WTC11 (cell line): ENCODE measurements around the gene NBEA. TPM values are rescaled to one million over a fixed set of nuclear protein-coding genes. Genes with fewer than 3 reads are reported as not detected.

Experiments
- ATAC-seq: fragments of 200-7000 bp; cut with Tn5 transposase; 2 replicates; pipeline ENCODE4 v1.10.0; 2021; ENCODE audit warnings: mild to moderate bottlenecking, moderate library complexity
- CTCF ChIA-PET: fragments of 300-600 bp; sonication (Branson Sonifier 250); formaldehyde crosslinking; loops from one replicate; lab custom pipeline; 2021; ENCODE audit warnings: antibody characterized with exemption; lab: Charles Lee
- POLR2A ChIA-PET: fragments of 350-600 bp; sonication (Branson Sonifier 250); formaldehyde crosslinking; loops from one replicate; lab custom pipeline; 2021; ENCODE audit warnings: antibody characterized with exemption; lab: Charles Lee
- DNase-seq: peaks from one replicate; pipeline ENCODE4 v3.0.0; 2021; ENCODE audit warnings: low spot score
- H3K27ac Mint-ChIP-seq: 2 replicates; pipeline ENCODE4 v1.8.0; 2021; ENCODE audit warnings: mixed read lengths
- H3K27me3 Mint-ChIP-seq: 2 replicates; pipeline ENCODE4 v1.8.0; 2021; ENCODE audit warnings: low read depth, mild to moderate bottlenecking, moderate library complexity, mixed read lengths
- H3K36me3 Mint-ChIP-seq: 2 replicates; pipeline ENCODE4 v1.8.0; 2021; ENCODE audit warnings: mixed read lengths
- H3K4me1 Mint-ChIP-seq: 2 replicates; pipeline ENCODE4 v1.8.0; 2022; ENCODE audit warnings: mixed read lengths
- H3K4me3 Mint-ChIP-seq: 2 replicates; pipeline ENCODE4 v1.8.0; 2021; ENCODE audit warnings: mild to moderate bottlenecking, moderate library complexity, mixed read lengths
- H3K9me3 Mint-ChIP-seq: 2 replicates; pipeline ENCODE4 v1.8.0; 2021; ENCODE audit warnings: mixed read lengths
- ATF6 ChIP-seq: sonication (generic); formaldehyde crosslinking; IDR thresholded peaks from 2 replicates; pipeline ENCODE4 v1.8.1; 2023; ENCODE audit warnings: mild to moderate bottlenecking, missing genetic modification reagents
- CBFB ChIP-seq: sonication (generic); formaldehyde crosslinking; IDR thresholded peaks from 2 replicates; pipeline ENCODE4 v1.8.1; 2022; ENCODE audit warnings: mild to moderate bottlenecking, low read depth, missing genetic modification reagents
- CREM ChIP-seq: sonication (generic); formaldehyde crosslinking; IDR thresholded peaks from 2 replicates; pipeline ENCODE4 v1.8.1; 2022; ENCODE audit warnings: mild to moderate bottlenecking, missing genetic modification reagents, moderate library complexity
- CTCF ChIP-seq: fragments of 200-600 bp; IDR thresholded peaks from 2 replicates; pipeline ENCODE4 v1.8.0; 2022; ENCODE audit warnings: antibody characterized with exemption
- ESRRA ChIP-seq: sonication (generic); formaldehyde crosslinking; IDR thresholded peaks from 2 replicates; pipeline ENCODE4 v1.8.1; 2022; ENCODE audit warnings: mild to moderate bottlenecking, missing genetic modification reagents, borderline replicate concordance
- FOXK1 ChIP-seq: sonication (generic); formaldehyde crosslinking; IDR thresholded peaks from 2 replicates; pipeline ENCODE4 v1.8.0; 2022; ENCODE audit warnings: mild to moderate bottlenecking, moderate library complexity, missing genetic modification reagents
- FOXP1 ChIP-seq: sonication (generic); formaldehyde crosslinking; IDR thresholded peaks from 2 replicates; pipeline ENCODE4 v1.8.0; 2022; ENCODE audit warnings: missing genetic modification reagents, mild to moderate bottlenecking, moderate library complexity, borderline replicate concordance
- GABPB1 ChIP-seq: sonication (generic); formaldehyde crosslinking; IDR thresholded peaks from 2 replicates; pipeline ENCODE4 v1.8.1; 2023; ENCODE audit warnings: mild to moderate bottlenecking, missing genetic modification reagents
- GTF2I ChIP-seq: fragments of 250-450 bp; sonication (Bioruptor Pico); conservative IDR thresholded peaks from 2 replicates; pipeline ENCODE4 v1.4.0; 2021; ENCODE audit warnings: mild to moderate bottlenecking
- KAT7 ChIP-seq: sonication (generic); formaldehyde crosslinking; IDR thresholded peaks from 2 replicates; pipeline ENCODE4 v1.8.1; 2023; ENCODE audit warnings: missing genetic modification reagents, mild to moderate bottlenecking, borderline replicate concordance
- MAX ChIP-seq: sonication (generic); formaldehyde crosslinking; IDR thresholded peaks from 2 replicates; pipeline ENCODE4 v1.8.0; 2022; ENCODE audit warnings: mild to moderate bottlenecking, missing genetic modification reagents
- PREB ChIP-seq: sonication (generic); formaldehyde crosslinking; IDR thresholded peaks from 2 replicates; pipeline ENCODE4 v1.8.1; 2022; ENCODE audit warnings: mild to moderate bottlenecking, missing genetic modification reagents, moderate library complexity, borderline replicate concordance
- SMAD4 ChIP-seq: sonication (generic); formaldehyde crosslinking; IDR thresholded peaks from 2 replicates; pipeline ENCODE4 v1.8.0; 2022; ENCODE audit warnings: mild to moderate bottlenecking, missing genetic modification reagents
- SOX15 ChIP-seq: fragments of 250-450 bp; sonication (Bioruptor Pico); IDR thresholded peaks from 2 replicates; pipeline ENCODE4 v1.9.0; 2021; ENCODE audit warnings: mild to moderate bottlenecking
- TEAD1 ChIP-seq: sonication (generic); formaldehyde crosslinking; IDR thresholded peaks from 2 replicates; pipeline ENCODE4 v1.8.0; 2022; ENCODE audit warnings: mild to moderate bottlenecking, missing genetic modification reagents
- ZBTB21 ChIP-seq: sonication (generic); formaldehyde crosslinking; IDR thresholded peaks from 2 replicates; pipeline ENCODE4 v1.8.1; 2023; ENCODE audit warnings: mild to moderate bottlenecking, missing genetic modification reagents, borderline replicate concordance
- ZNF138 ChIP-seq: sonication (generic); formaldehyde crosslinking; conservative IDR thresholded peaks from 2 replicates; pipeline ENCODE4 v1.8.1; 2022; ENCODE audit warnings: mild to moderate bottlenecking, moderate library complexity, missing genetic modification reagents
- ZNF281 ChIP-seq: sonication (generic); formaldehyde crosslinking; IDR thresholded peaks from 2 replicates; pipeline ENCODE4 v1.8.0; 2023; ENCODE audit warnings: mild to moderate bottlenecking, missing genetic modification reagents
- total RNA-seq: library from RNA; stranded (reverse); gene quantifications from 3 replicates; pipeline ENCODE4 v1.2.3, GENCODE V29; 2021

Gene NBEA
- total RNA-seq, 1 experiment from 2014 or later, result 20.9 TPM

GRCh38 chr13:35198613-35199200 lies 256.6 kb downstream of the NBEA start:
- no peak for DNase-seq
- Mint-ChIP-seq H3K4me1 (no peaks in the 10 kb centered on the region), H3K9me3 (peaks cover 6% of the 10 kb centered on the region), H3K27me3 (no peaks in the 10 kb centered on the region), H3K36me3 (peaks cover 17% of the 10 kb centered on the region), H3K27ac (no peak overlapping the region), H3K4me3 (no peak overlapping the region)
- TF ChIP-seq ESRRA (CRISPR knock-in tag) (no peak), FOXK1 (no peak), ZNF281 (CRISPR knock-in tag) (no peak), ZNF138 (CRISPR knock-in tag) (no peak), MAX (no peak), ZBTB21 (CRISPR knock-in tag) (no peak), ATF6 (CRISPR knock-in tag) (no peak)
- ChIA-PET CTCF (no interaction called here), POLR2A (no interaction called here)
- no peak for ATAC-seq

- ChIA-PET POLR2A (interaction anchor here (0.5 kb wide), 1 partner anchor 992 kb away, joined by 3 read pairs; no protein-coding TSS in a partner anchor), CTCF (no interaction called here)
- no peaks in the 10 kb centered on the region for H3K27me3 Mint-ChIP-seq
- ATAC-seq (no peak), DNase-seq (no peak)
- TF ChIP-seq SMAD4 (CRISPR knock-in tag), result no peak
- TF ChIP-seq KAT7 (CRISPR knock-in tag), result no peak
- TF ChIP-seq SOX15, result no peak
- no peak for TF ChIP-seq CBFB
- no peak for TF ChIP-seq PREB (CRISPR knock-in tag)
- TF ChIP-seq FOXP1 (CRISPR knock-in tag), result no peak
- no peak for TF ChIP-seq TEAD1 (CRISPR knock-in tag)
- no peak for TF ChIP-seq CREM
- no peak for TF ChIP-seq CTCF
- no peak for TF ChIP-seq GABPB1 (CRISPR knock-in tag)
- no peak for TF ChIP-seq GTF2I (CRISPR knock-in tag)
- peaks cover 9% of the 10 kb centered on the region for H3K9me3 Mint-ChIP-seq
- peaks cover 14% of the 10 kb centered on the region for H3K36me3 Mint-ChIP-seq
- H3K4me3 Mint-ChIP-seq, result no peak overlapping the region
- H3K4me1 Mint-ChIP-seq, result no peaks in the 10 kb centered on the region
- no peak overlapping the region for H3K27ac Mint-ChIP-seq
Observed at GRCh38 chr13:35208587-35208986, 266.5 kb downstream of the NBEA start.
